Cardiac muscle cell (in vitro differentiated cells and primary cell): ENCODE data around the gene SMIM17. TPM values are rescaled to one million over a fixed set of nuclear protein-coding genes. Genes with fewer than 3 reads are reported as not detected.
"Not testable (repeated sequence)": the region's sequence is repeated elsewhere in the genome, so short reads cannot be mapped to it uniquely, and the experiment has no call there.

ENCODE experiments used
- DNase-seq, 2 donors: peaks; one replicate each; pipeline versions ENCODE4 v3.0.0 to v3.0.0-alpha.2; 2010 to 2017; ENCODE audit warnings: low read depth in 1 of 2, low spot score in 1 of 2
- H3K27ac ChIP-seq: fragments of 200-600 bp; sonication (generic); 2 replicates; pipeline ENCODE4 v1.5.1; 2016
- H3K27me3 ChIP-seq: fragments of 200-600 bp; sonication (generic); 2 replicates; pipeline ENCODE4 v1.6.0; 2016; ENCODE audit warnings: control low read depth
- H3K36me3 ChIP-seq: fragments of 200-600 bp; sonication (generic); 2 replicates; pipeline ENCODE4 v1.5.1; 2016; ENCODE audit warnings: control low read depth
- H3K4me1 ChIP-seq: fragments of 200-600 bp; sonication (generic); 2 replicates; pipeline ENCODE4 v1.8.1; 2017; ENCODE audit warnings: low read depth, mild to moderate bottlenecking, mixed run types
- H3K4me3 ChIP-seq: fragments of 200-600 bp; sonication (generic); 2 replicates; pipeline ENCODE4 v1.5.1; 2016; ENCODE audit warnings: mild to moderate bottlenecking
- H3K9me3 ChIP-seq: fragments of 200-600 bp; sonication (generic); 2 replicates; pipeline ENCODE4 v1.5.1; 2017; ENCODE audit warnings: low read depth, mild to moderate bottlenecking, control low read depth
- CTCF ChIP-seq: IDR thresholded peaks from 2 replicates; pipeline ENCODE4 v1.5.1; 2012; ENCODE audit warnings: low read depth, mild to moderate bottlenecking, low read length
- polyA plus RNA-seq: library from polyadenylated mRNA; unstranded; fragments of >200 nt; fragmentation: Nextera tagmentation; extraction: Ambion mirVana; gene quantifications from 2 replicates; pipeline ENCODE4 v1.2.1, GENCODE V29; 2016
- total RNA-seq: library from RNA; depleted of rRNA; stranded (reverse); fragments of >200 nt; gene quantifications from 2 replicates; pipeline ENCODE4 v1.2.3, GENCODE V29; 2016

The SMIM17 gene
- total and polyA plus RNA-seq, 2 experiments from 2014 or later: 0.72 to 1.4 TPM

GRCh38 chr19:56668676-56669075, 25.7 kb downstream of the SMIM17 start:
- Histone ChIP-seq H3K4me3 (no peak overlapping the region), H3K27me3 (no peaks in the 10 kb centered on the region), H3K27ac (no peak overlapping the region), H3K4me1 (no peaks in the 10 kb centered on the region), H3K9me3 (no peaks in the 10 kb centered on the region), H3K36me3 (no peaks in the 10 kb centered on the region)
- no peak for TF ChIP-seq CTCF
- DNase-seq: no peak

DNA sequence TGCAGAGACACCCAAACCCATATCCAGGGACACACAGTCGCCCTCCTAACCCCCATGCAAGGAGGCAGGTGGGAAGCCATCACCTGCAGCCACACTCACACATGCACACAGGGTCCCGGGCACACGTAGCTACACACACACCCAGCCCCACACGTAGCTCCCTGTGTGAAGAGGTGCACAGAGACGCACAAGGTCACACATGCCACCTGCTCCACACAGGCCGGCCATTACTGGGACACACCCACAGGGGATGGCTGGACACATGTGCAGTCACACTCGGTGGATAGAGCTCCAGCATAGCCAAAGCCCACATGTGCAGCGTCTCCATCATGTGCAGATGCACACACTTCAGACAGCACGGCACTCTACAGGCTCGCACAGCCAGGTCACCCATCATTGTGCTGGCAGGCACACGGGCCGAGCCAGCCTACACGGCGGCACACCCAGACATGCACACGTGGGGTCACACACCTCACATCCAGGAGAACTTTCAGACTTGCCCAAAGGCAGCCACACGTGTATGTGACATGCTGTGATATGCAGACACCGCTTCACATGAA, 27.5 kb downstream of the SMIM17 start:
- Histone ChIP-seq H3K36me3 (no peaks in the 10 kb centered on the region), H3K4me3 (no peak overlapping the region), H3K27me3 (no peaks in the 10 kb centered on the region), H3K9me3 (no peaks in the 10 kb centered on the region), H3K27ac (no peak overlapping the region), H3K4me1 (no peaks in the 10 kb centered on the region)
- DNase-seq: no peak
- TF ChIP-seq CTCF: no peak

GRCh38 chr19:56670961-56671612, 28.1 kb downstream of the SMIM17 start:
- H3K36me3 ChIP-seq: no peaks in the 10 kb centered on the region
- H3K4me3 ChIP-seq: peak overlapping the region; percentile 14
- H3K9me3 ChIP-seq: no peaks in the 10 kb centered on the region
- DNase-seq: no peak
- no peaks in the 10 kb centered on the region for H3K4me1 ChIP-seq
- H3K27ac ChIP-seq: no peak overlapping the region
- TF ChIP-seq CTCF: no peak
- H3K27me3 ChIP-seq: no peaks in the 10 kb centered on the region

DNA sequence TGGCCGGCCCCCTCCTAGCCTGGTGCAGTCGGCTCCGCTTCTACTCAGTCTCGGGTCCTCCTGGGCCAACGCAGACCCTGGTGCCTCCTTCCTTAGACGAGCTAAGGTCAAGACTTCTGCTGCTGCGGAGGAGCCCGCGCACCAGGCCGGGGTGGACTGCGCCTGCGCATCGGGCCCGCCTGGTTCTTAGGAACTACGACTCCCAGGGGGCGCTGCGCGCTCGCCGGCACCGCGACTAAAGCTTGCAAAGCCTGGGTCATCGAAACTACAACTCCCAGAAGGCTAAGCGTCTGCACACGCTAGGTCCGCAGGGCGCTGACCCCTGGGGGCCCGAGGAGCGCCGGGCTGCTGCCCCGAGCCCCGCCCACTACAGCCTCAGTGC, 28.6 kb downstream of the SMIM17 start, which contains the start of gene ZNF835:
ZNF835 (minus strand) TSS at position 145 of the 382 bp plus-strand sequence. CDS start 6,559 bp downstream, outside the sequence.
- no peaks in the 10 kb centered on the region for H3K4me1 ChIP-seq
- H3K4me3 ChIP-seq: peak within 1 kb of the TSS; percentile 14
- H3K27ac ChIP-seq: no peak within 1 kb of the TSS
- no peak for TF ChIP-seq CTCF
- H3K36me3 ChIP-seq: no peaks in the 10 kb centered on the region
- H3K27me3 ChIP-seq: no peaks in the 10 kb centered on the region
- DNase-seq: peak; percentile 53 to 57
- no peaks in the 10 kb centered on the region for H3K9me3 ChIP-seq

DNA sequence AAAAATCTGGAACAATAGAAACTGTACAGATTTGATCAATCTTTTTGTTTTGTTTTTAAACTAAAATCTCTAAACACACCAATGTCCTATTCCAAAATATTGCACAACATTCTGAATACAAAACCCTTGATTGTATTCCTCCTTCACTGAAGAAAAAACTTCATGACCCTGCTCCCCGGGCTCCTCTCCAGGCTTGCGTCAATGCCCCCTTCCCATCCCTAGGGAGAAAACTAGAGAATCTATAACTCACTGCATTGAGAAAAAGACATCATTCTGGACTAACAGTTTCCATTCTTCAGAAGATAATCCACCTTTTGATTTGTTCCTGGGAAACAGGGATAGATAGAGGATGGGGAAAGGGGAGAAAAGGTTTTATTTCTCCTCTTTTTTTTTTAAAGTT, 29.7 kb downstream of the SMIM17 start:
- not testable (repeated sequence) for H3K4me1 ChIP-seq, H3K9me3 ChIP-seq, H3K4me3 ChIP-seq

DNA sequence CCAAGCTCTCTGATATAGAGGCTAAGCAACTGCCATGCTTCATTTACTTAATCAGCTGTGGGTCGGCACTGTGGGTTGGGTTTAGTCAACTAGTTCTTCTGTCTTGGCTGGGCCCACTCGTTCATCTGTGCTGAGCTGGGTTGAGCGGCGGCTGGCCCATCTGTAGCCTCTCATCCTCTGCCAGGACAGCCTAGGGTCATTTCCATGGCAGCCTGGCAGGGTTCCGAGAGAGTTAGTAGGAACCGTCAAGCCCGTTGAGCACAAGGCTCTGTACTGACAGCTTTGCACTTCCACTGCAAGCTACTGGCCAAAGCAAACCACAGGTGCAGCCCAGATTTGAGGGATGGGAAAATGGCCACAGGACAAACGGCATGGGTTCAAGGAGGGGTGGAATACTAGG, 35.2 kb downstream of the SMIM17 start:
- Histone ChIP-seq H3K4me1 (no peaks in the 10 kb centered on the region), H3K27ac (no peak overlapping the region), H3K36me3 (no peaks in the 10 kb centered on the region), H3K4me3 (no peak overlapping the region), H3K9me3 (no peaks in the 10 kb centered on the region), H3K27me3 (no peaks in the 10 kb centered on the region)
- no peak for DNase-seq
- TF ChIP-seq CTCF: no peak

More for the DNA sequence above, 29.7 kb downstream of the SMIM17 start:
- not testable (repeated sequence) for H3K27me3 ChIP-seq, H3K36me3 ChIP-seq, H3K27ac ChIP-seq
- DNase-seq: peak in 1 of 2 donors; percentile 2
